ENCODE data around the gene SDR42E1.

DNA sequence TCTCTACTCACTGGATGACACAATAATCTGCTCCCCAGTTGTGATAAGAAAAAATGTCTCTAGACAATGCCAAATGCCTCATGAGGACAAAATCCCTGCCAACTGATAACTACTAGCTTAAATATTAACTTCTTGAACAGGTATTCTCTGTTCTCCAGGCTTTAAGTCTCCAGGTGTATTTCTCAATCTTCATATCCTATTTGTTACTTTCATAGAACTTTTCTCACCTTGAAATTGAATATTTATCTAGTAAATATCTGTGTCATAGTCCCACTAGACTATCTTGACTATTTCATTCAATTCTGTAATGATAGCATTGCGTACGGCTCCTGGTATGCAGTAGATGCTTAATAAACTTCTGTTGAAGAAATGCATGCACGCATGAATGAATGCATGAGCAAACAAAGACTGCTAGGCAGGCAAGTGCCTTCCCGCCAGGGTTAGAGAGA is 39.7 kb upstream of the SDR42E1 start:
- TF ChIP-seq, protein P1, sequence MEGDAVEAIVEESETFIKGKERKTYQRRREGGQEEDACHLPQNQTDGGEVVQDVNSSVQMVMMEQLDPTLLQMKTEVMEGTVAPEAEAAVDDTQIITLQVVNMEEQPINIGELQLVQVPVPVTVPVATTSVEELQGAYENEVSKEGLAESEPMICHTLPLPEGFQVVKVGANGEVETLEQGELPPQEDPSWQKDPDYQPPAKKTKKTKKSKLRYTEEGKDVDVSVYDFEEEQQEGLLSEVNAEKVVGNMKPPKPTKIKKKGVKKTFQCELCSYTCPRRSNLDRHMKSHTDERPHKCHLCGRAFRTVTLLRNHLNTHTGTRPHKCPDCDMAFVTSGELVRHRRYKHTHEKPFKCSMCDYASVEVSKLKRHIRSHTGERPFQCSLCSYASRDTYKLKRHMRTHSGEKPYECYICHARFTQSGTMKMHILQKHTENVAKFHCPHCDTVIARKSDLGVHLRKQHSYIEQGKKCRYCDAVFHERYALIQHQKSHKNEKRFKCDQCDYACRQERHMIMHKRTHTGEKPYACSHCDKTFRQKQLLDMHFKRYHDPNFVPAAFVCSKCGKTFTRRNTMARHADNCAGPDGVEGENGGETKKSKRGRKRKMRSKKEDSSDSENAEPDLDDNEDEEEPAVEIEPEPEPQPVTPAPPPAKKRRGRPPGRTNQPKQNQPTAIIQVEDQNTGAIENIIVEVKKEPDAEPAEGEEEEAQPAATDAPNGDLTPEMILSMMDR (IDR thresholded peaks at IDR 0.05), result no peak
- TF ChIP-seq EZH2 (IDR thresholded peaks at IDR 0.05), result no peak
